HG02588 (cell line): Measurements from ENCODE around the gene TTC16.

Experiments used
- ATAC-seq: cut with Tn5 transposase; IDR thresholded peaks from one replicate; pipeline ENCODE4 v1.9.1; 2021; ENCODE audit warnings: mild to moderate bottlenecking, moderate library complexity; ENCODE audit not compliant: unreplicated experiment

The TTC16 gene

DNA sequence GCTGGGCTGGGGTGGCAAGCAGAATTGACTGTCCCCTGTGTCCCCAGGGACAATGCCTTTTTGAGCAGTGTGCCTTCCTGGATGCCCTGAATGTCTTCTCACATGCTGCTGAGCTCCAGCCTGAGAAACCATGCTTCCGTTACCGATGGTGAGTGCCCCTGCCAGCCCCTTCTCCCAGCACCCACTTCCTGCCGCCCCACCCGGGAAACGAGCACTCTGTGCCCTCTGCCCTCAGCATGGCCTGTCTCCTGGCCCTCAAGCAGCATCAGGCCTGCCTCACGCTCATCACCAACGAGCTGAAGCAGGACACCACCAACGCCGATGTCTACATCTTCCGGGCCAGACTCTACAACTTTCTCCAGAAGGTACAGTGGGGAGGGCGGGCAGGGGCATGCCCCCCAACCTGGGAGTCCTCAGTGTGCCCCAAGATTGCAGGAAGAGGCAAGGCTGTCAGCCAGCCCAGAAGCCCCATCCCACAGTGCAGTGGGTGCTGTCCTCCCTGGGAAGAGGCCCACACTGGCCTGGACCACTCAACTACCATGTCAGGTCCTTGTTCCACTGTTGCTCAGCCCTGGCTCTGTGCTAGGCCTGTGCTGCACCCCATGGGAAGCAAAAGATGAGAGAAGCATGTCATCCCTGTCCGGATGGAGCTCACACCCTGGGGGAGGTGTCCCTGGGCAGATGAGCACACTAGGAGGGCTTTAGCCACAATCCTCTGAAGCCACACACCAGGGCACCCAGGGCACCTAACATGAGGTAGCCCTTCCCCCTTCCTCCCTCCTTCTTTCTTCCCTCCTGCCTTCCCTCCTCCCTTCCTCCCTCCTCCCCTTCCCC lies 4.4 kb downstream of the TTC16 start:
- ATAC-seq, result no peak

DNA sequence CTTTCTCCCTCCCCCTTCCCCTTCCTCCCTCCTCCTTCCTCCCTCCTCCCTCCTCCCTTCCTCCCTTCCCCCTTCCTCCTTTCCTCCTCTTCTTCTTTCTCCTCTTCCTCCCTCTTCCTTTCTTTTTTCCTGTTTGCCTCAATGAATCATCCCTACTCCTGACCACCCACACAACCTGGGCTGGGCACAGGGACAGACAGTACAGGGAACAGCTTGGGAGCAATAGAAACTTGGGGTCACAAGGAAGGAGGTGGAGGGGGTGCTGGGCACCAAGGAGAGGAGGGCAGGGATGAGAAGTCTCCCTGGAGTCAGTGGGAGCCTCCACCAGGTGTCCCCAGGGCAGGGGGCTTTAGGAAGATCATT lies 5.0 kb downstream of the TTC16 start:
- no peak for ATAC-seq

DNA sequence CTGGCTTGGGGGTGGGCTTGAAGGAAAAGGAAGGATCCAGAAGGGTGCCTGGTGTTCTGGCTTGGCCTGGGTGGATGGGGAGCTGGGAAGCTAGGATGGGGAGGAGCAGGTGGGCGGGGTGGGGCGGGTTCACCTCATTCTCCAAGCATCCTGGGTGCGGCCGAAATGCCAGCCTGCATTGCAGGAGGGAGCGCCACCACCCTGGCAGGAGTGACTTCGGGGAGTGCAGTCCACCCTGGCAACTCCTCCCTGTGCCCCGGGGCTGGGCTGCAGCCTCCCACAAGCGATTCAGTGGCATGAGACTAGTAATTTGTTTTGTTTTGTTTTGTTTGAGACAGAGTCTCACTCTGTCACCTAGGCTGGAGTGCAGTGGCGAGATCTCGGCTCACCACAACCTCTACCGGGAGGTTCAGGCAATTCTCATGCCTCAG lies 5.5 kb downstream of the TTC16 start:
- no peak for ATAC-seq

DNA sequence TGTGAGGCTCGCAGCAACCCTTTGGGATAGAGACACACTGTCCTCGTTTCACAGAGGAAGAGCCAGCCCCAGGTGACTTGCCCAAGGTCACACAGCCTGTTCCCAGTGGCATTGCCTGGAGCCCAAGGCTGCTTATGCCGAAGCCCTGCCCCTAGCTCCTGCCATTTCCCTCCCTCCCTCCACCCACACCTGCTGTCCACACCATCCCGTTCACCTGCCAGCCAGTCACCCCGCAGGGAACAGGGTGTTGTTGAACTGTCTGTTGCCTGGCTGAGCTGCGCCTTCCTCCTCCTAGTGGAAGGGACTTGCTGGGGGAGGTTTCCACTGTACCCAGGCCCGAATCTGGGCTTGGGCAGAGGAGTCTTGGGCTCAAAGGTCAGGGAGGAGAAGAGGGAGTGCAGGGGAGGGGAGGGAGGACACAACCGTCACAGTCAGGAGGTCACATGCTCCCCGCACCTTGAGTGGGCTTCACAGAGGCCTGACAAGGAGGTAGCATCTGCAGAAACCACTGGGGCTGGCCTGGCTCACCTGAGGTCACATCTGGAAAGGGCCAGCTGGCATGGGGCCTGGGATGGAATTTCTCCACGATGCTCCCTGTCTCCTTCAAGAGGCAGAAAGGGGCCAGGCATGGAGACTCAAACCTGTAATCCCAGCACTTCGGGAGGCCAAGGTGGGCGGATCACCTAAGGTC lies 6.3 kb downstream of the TTC16 start:
- no peak for ATAC-seq

DNA sequence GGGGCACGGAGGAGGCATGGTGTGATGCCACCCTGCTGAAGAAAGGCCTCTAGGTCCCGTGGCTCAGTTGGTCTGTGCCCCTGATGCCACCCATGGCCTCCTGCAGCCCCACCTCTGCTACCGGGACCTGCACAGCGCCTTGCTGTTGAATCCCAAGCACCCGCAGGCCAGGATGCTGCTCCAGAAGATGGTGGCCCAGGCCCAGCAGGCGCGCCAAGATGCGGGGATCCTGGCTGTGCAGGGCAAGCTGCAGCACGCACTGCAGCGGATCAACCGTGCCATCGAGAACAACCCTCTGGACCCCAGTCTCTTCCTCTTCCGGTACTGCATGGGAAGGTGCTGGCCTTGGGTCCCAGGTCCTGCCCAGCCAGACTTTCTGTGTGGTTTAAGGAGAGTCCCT lies 7.1 kb downstream of the TTC16 start:
- no peak for ATAC-seq

DNA sequence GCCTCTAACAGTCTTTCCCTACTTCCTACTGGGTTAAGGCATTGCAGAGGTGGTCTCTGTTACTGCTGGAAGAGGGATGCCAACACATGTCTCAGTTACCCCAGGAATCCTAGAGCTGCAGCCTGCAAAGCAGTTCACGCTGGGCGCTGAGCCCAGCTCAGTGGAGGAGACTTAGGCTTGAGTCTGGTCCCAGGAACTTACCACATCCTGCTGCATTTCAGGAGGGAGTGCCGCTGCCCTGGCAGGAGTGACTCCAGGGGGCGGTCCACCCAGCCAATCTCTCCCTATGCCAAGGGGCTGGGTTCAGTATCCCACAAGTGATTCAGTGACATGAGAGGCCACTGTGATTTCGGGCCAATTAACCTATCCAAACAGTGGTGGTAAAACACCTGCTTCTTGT lies 7.6 kb downstream of the TTC16 start:
- no peak for ATAC-seq

DNA sequence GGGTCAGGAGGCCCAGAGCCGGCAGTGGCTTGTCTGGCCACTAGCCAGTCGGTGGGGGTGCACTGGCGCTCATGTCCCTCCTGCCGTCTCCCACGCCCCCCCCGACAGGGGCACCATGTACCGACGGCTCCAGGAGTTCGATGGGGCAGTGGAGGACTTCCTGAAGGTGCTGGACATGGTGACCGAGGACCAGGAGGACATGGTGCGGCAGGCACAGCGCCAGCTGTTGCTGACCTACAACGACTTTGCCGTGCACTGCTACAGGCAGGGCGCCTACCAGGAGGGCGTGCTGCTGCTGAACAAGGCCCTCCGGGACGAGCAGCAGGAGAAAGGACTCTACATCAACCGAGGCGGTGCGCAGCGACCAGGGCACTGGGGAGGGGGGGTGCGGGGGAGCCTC lies 8.1 kb downstream of the TTC16 start:
- ATAC-seq, result no peak

DNA sequence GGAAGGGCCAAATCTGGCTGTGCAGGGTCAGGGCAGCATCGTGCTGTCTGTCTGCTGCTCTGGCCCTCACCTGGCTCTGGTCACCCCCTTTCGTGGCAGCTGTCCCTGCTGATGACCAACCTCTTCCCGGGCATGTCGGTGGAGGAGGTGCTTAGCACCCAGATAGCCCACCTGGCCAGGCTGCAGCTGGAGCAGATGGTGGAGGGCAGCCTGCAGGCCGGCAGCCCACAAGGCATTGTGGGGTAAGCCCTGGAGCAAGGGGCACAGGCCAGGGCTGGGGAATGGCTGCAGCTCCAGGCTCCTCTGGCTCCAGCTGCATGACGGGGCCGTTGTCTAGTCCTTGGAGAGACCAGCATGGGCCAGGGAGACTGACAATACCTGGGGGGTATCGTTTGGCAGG lies 11.0 kb downstream of the TTC16 start:
- no peak for ATAC-seq

DNA sequence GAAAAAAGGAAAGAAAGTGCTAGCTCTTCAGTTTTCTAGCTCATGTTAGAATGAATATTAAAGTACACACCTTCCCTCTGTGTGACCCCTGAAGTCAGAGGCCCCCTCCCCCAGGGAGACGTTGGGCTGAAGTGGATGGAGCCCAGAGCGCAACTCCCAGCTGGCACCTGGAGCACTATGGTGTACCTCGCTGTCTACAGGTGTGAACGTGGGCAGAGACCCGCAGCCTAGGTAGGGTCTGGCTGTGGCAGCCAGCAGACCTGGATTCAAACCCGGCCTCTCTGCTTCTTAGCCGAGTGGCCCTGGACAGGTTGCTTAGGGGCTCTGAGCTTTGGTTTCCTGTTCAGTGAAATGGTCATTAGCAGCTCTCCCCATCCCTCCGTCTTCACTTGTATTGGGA lies 12.9 kb downstream of the TTC16 start:
- no peak for ATAC-seq

DNA sequence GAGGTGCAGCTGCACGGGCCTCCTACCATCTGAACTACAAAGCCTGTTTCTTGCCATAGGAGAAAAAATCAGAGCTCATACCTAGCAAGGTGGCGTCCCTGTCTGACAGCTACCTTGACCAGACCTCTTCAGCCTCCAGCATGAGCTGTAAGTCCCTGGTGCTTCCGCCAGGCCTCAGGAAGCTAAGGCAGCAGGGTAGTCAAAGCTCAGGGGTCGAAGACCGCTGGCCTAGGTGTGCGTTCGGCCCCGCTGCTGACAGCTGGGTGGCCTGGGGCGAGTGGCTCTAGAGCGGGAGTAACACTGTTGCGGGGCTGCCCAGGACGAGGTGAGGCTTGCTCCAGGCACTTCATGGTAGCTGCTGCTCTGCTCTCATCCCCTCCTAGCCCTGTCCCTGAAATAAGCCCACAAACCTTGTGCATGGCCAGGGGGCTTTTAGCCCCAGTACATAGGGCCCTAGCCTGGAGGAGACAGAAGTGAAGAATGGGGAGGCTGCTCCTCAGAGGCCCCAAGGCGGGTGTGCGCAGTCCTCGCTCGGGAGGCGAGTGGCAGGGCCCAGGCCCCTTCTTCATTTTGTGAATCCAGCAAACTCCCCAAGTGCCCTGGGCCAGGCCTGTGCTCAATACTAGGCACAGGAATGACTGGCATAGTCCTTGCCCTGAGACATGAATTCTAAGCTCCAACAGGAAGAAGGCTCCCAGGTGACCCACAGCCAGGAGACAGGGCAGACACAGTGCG lies 13.8 kb downstream of the TTC16 start:
- ATAC-seq, result no peak

DNA sequence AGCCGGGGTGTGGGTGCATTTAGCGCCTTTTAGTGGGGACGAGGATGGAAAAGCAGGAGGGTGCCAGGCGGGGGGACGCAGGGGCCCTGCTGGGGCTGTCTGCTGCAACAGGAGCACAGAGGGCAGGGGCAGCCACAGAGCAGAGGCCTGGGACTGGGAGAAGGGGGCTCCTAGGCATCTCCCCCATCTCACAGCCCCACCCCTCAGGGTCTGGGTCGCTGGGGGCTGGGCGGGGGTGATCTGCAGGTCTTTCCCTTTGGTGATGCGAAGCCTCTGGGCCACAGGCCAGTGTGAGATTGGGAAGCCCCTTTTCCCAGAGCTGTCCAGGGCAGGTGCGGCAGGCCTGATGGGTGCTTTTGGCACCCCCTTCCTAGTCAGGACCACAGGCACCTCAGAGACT lies 14.4 kb downstream of the TTC16 start:
- ATAC-seq, result no peak

DNA sequence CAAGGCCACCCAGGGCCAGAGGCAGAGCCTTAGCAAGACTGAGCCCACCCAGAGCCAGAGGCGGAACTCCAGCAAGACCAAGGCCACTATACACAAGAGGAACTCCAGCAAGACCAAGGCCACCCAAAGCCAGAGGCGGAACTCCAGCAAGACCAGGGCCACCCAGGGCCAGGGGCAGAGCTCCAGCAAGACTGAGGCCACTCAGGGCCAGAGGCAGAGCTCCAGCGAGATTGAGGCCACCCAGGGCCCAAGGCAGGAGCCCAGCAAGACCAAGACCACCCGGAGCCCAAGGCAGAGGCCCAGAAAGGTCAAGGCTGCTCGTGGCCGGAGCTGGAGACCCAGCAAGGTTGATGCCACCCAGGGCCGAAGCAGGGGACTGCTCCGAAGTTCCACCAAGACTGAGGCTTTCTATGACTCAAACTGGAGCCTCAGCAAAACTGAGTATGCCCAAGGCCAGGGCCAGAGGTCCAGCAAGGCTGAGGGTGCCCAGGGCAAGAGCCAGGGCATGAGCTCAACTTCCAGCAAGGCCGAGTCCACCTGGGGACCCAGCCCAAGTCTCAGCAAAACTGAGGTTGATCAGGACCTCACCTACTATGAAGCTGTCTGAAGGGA lies 15.0 kb downstream of the TTC16 start:
- ATAC-seq, result no peak

DNA sequence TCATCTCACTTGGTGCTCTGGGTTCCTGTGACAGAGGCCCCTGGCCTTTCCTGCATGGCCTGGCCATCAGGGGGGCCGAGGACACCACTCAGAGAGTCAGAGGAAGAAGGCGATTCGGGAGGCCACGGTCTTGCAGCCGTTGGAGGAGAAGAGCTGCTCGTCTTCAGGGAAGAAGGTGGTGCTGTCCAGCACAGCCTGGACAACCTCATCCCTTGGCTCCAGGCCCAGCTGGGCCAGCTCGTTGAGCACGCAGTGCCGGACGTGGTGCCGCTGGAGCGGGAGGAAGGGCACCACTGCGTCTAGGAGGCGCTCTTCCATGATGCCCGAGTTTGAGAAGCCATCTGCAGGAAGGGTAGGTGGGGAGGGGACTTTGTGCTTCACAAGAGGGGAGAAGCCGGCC lies 16.1 kb downstream of the TTC16 start:
- no peak for ATAC-seq

DNA sequence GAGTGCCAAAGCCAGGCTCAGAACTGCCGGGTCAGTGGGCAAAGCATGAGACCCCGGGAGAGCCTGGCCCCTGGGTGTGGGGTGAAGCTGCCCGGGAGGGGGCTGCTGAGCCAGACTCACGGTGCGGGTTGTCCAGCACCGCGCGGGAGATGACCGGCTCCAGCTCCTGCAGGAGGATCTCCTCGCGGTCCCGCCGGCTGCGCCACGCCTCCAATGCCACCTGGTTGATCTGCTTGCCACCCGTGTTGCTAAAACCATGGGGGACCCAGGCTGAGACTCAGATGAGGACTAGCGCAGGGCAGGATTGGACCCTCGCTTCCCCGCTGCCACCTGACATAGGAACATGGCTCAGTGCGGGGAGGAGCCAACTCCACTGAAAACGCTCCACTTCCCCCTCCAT lies 16.6 kb downstream of the TTC16 start:
- no peak for ATAC-seq

DNA sequence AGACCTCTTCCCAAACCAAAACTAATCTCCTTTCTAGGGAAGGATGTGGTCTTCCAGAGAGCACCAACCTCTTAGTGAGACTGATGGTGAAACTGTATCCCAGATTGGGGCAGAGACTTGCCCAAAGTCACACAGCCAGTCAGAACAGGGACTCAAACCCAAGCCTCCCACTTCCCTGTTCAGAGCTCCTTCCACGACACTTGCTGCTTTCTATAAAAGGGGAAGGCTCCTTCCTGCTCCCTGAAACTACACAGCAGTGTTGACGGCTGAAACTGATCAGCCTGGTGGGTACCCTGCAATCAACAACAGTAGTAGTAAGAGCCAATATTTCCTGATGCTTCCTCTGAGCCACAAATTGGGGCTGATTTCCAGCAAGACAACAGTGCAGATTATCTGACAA lies 17.7 kb downstream of the TTC16 start:
- ATAC-seq, result no peak

DNA sequence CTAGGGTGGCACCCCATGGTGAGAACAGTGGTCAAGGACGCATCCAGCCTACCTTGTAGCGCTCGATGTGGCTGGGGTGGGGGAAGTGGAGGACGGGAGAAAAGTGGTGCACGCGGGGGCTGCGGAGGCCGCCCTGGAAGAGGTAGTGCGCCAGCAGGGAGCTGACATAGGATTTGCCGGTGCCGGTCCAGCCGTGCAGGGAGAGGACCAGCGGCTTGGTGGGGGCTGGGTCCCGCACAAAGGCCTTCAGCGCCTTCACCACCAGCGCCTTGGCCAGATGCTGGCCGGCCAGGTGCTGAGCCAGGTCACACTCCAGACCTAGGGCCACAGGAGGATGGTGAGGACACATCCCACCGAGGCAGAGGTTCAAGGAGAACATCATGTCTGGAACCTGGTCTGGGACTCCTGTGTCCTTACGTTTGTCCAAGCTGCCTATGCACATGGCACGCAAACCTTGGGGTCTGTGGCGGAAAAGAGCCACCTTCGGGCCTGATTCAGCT lies 18.4 kb downstream of the TTC16 start:
- no peak for ATAC-seq

DNA sequence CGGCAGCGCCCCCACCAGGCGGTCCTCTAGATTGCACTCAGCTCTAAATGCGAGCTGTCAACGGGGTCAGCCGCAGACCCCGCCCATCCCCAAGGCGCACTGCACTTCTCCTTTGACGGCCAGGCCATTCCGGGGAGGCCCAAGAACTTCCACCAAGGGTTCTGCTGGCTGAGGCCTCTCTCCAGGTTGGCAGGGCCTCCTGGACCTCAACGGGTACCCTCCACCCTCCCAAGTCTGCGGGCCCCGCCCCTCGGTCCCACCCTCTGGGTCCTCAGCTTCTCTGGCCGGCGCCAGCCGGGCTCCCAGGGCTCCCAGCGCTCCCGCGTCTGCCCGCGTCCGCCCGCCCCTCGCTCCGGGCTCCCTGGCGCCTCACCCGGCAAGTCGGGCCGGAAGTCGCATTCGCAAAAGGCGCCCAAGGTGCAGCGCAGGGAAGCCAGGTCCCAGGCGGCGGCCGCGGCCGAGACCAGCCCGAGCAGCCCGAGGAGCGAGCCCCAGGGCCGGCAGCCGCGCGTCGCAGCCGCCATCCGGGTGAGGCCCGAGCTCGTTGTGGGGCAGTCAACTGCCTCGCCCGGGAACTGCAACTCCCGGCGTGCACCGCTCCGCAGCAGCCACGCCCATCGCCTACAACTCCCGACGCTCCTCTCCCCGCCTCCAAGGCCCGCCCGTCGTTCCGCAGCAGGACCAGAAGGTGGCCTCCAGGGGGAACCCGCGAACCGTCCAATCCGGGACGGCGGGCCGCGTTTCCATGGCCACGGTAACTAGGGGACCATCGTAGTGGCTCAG lies 19.1 kb downstream of the TTC16 start, which contains the start of gene TOR2A:
Gene TOR2A, minus strand, starts transcription at position 548 of the 783 bp plus-strand sequence. Its CDS starts 24 bp downstream, at position 524.
- ATAC-seq, result peak; percentile 85

DNA sequence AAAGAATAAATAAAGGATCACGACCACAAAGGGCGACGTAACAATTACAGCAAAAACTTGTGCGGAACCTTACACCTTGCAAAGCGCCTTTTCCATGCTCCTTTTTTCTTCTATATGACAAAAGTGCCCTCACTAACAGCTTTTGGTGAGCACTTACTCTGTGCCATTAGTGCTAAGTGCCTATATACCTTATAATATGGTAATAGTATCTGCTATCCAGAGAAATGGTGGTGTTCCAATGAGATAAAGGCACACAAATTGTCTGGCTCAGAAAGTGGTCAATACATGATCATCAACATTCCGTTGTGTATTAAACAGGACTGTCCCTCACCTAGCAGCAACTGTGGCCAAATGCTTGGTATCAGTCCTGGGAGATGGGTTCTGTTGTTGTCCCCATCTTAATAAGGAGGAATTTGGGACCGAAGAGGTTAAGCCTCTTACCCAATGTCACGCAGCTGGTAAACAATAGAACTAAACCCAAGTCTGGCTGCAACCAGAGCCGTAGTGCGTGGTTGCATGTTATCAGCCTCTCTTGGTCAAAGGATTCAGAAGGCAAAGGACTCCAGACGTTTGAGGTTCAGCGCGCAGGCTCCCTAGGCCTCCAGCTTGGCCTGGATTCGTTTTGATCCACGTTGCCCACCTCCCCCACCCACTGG lies 19.8 kb downstream of the TTC16 start:
- no peak for ATAC-seq

DNA sequence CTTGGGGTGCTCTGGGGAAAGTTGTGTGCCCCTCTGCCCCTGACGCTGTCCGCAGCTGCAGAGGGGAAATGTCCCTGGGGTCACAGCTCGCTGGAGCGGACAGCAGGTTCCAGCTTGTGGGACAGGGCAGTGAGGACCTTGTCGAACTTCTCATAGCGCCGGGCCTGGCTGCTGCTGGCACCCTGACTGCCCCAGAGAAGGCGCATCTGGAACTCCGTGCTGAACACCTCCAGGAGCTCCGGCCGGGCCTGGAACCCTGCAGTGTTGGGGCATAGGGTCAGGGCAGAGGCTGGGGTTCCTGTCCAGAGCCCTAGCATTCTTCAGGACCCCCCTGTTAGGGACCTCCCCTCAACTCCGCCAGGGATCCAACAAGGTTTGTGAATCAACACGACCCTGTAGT lies 22.8 kb downstream of the TTC16 start:
- no peak for ATAC-seq
